IPS-18c (cell line): ENCODE data around the gene UTP14A.
"Not testable (repeated sequence)": the region's sequence is repeated elsewhere in the genome, so short reads cannot be mapped to it uniquely, and the experiment has no call there.

Experiments
- H3K4me3 ChIP-seq: 2 replicates; pipeline ENCODE4 v1.7.0; 2013; ENCODE audit warnings: low read depth, mild to moderate bottlenecking, low read length, moderate library complexity; ENCODE audit not compliant: insufficient read depth
- H3K9me3 ChIP-seq: one replicate; pipeline ENCODE4 v1.6.1; 2013; ENCODE audit warnings: mild to moderate bottlenecking, low read length, moderate library complexity; ENCODE audit not compliant: control insufficient read depth, insufficient read depth

UTP14A gene

DNA sequence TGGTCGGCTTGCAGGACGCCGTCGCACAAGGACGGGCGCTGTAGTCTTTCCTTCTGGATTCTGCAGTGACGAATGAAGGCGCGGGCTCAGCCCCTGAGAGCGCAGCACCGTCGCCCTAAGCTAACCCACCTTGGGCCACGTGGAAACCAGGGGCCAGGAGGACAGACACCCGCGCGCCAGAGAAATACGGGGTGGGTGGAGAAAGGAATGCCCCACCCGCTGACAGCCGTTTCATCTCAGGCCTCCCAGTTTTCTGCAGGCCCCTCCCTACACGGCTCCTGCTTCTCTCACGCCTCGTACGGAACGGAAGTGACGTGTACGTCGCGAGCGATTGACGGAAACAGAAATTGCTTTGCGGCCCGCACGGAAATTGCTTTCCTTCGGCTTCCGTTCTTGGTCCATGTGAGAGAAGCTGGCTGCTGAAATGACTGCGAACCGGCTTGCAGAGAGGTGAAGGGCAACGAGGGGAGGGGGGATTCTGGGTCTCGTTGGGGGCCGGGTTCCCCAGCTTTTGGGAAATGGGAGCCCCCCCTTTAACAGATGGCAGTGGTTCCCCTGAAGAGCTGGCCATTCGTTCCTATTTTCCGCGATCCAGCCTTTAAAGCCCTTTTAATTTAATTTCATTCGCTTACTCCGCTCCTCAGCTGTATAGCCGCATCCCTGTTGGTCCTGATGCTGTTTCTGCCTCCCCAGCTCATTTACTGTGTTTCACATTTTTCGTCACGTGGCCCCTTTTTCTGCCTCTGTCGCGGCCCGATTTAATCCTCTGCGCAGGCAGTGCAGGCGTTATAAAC lies at the start of gene UTP14A:
UTP14A (plus strand) TSS at position 378 of the 794 bp plus-strand sequence; CDS start at position 425, 47 bp downstream.
- peaks cover 5% of the 10 kb centered on the region for H3K9me3 ChIP-seq
- H3K4me3 ChIP-seq: peak within 1 kb of the TSS; percentile 76

DNA sequence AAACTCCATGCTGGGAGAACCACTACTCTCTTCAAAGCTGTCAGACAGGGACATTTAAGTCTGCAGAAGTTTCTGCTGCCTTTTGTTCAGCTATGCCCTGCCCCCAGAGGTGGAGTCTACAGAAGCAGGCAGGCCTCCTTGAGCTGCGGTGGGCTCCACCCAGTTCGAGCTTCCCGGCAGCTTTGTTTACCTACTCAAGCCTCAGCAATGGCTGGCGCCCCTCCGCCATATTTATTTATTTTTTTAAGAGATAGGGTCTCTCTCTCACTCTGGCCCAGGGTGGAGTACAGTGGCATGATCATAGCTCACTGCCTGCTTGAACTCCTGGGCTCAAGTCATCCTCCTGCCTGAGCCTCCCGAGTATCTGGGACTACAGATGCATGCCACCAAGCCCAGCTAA lies 46.8 kb upstream of the UTP14A start:
- H3K9me3 ChIP-seq, H3K4me3 ChIP-seq: not testable (repeated sequence)

DNA sequence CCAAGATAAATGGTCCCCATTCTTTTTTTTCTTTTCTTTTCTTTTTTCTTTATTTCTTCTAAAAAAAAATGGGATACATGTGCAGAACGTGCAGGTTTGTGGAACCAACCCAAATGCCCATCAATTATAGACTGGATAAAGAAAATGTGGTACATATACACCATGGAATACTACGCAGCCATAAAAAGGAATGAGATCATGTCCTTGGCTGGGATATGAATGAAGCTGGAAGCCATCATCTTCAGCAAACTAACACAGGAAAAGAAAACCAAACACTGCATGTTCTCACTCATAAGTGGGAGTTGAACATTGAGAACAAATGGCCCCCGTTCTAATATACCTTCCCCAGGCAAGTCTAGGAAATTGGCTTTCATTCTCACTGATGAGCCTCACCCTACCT lies 39.6 kb upstream of the UTP14A start:
- H3K4me3 ChIP-seq, H3K9me3 ChIP-seq: not testable (repeated sequence)

- no peaks in the 10 kb centered on the region for H3K9me3 ChIP-seq
- H3K4me3 ChIP-seq: no peak overlapping the region
These were observed 33.4 kb upstream of the UTP14A start for GRCh38 chrX:129872524-129872923.

- H3K4me3 ChIP-seq: no peak overlapping the region
- H3K9me3 ChIP-seq: no peaks in the 10 kb centered on the region
These were observed 30.3 kb upstream of the UTP14A start for GRCh38 chrX:129875669-129876068.

DNA sequence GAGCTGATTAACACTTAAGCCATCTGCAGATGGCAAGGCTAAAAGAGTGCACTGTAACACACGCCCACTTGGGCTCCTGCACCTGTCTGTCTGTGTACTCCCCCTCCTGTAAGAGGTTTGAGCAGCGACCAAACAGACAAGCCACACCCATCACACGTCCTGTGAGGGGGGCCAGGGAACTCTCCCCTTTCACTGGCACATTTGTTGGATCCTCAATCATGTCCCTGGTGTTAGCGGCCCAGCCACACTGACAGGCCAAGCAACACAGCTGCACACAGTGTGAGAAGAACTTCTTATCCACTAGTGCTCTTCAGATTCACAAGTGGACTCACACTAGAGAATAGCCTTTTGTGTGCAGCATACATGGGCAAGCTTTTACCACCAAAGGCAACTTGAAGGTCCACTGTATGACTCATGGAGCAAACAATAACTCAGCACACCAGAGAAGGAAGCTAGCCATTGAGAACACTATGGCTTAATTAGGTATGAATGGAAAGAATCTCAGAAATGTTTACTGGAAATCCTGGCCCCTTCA lies 29.1 kb upstream of the UTP14A start:
- Histone ChIP-seq H3K9me3 (no peaks in the 10 kb centered on the region), H3K4me3 (no peak overlapping the region; the same call in 1 of the 2 replicates)

DNA sequence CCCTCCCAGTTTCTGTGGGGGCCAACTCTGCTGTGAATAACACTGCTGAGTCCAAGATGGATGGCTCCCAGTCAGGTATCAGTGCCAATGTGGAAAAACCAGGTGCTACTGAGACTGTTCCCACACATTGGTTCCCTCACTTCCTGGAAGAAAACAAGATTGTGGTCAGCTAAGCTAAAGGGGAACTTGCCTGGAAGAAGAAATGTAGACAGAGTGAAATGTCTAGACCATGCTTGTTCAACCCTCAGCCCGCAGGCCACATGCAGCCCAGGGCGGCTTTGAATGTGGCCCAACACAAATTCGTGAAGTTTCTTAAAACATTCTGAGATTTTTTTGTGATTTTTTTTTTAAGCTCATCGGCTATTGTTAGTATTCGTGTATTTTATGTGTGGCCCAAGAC lies 28.6 kb upstream of the UTP14A start:
- Histone ChIP-seq H3K4me3 (no peak overlapping the region), H3K9me3 (no peaks in the 10 kb centered on the region)

GRCh38 chrX:129900054-129900453 lies 5.9 kb upstream of the UTP14A start:
- no peak overlapping the region for H3K4me3 ChIP-seq
- H3K9me3 ChIP-seq: peaks cover 4% of the 10 kb centered on the region

DNA sequence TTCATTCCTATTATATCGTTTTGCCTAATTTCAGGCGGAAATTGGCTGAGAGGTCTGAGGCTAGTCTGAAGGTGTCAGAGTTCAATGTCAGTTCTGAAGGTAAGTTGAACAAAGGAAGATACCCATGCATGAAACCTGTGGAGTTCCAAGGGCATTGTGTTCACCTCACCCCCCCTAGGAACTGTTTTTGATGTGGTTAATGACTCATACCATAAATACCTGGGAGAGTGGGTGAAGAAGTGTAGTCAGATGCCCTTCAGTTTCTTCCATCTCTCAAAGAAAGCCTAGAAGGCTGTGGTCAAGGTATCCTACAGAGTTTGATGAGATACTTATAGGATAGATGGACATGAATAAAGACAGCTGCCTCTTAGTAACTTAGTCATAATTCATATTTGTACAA lies 2.7 kb downstream of the UTP14A start:
- no peak overlapping the region for H3K4me3 ChIP-seq
- peaks cover 3% of the 10 kb centered on the region for H3K9me3 ChIP-seq

DNA sequence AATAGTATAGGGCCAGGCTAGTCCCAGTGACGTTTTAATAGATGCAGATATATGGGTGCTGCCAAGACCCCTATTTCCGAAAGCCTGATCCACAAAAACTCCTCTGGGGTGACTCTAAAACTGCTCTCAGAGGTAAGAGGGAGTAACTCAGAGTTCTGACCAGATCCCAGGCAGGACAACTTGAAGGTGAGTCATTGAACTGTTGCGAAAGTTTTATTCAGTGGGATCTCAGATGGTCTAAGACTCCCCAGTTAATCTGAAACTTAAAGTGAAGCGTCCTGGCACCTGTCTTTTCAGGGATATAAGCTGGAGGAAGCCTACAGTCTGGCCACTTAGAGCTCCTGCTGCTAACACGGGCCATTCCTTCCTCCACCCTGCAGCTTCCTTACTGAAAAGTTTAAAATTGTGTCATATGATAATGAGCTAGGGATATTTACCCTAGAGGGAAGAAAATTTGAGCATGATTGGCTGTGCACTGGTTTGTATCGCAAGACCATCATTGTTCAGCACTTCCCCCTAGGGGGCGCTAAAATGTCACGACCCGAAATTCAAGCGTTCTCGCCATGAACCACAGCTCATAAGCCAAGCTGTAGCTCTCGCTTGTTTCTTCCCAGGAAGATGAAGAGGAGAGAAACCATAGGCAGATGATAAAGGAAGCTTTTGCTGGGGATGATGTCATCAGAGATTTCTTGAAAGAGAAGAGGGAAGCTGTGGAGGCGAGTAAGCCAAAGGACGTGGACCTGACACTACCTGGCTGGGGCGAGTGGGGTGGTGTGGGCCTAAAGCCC lies 19.5 kb downstream of the UTP14A start:
- Histone ChIP-seq H3K9me3 (peaks cover 2% of the 10 kb centered on the region), H3K4me3 (no peak overlapping the region)

- peak overlapping the region; percentile 55 for H3K4me3 ChIP-seq
- peaks cover 11% of the 10 kb centered on the region for H3K9me3 ChIP-seq
These were observed 25.0 kb downstream of the UTP14A start for GRCh38 chrX:129930941-129931410.

GRCh38 chrX:129931411-129932015 lies 25.5 kb downstream of the UTP14A start:
- H3K9me3 ChIP-seq: peaks cover 11% of the 10 kb centered on the region

GRCh38 chrX:129932016-129932820 lies 26.3 kb downstream of the UTP14A start:
- peak overlapping the region; percentile 53 for H3K4me3 ChIP-seq
- peaks cover 13% of the 10 kb centered on the region for H3K9me3 ChIP-seq

More at GRCh38 chrX:129931411-129932015, 25.5 kb downstream of the UTP14A start:
- peak overlapping the region; percentile 55 for H3K4me3 ChIP-seq

- H3K4me3 ChIP-seq: peak overlapping the region; percentile 38; the same call in 1 of the 2 replicates
- peaks cover 13% of the 10 kb centered on the region for H3K9me3 ChIP-seq
These were observed 26.9 kb downstream of the UTP14A start for GRCh38 chrX:129932821-129933321.

DNA sequence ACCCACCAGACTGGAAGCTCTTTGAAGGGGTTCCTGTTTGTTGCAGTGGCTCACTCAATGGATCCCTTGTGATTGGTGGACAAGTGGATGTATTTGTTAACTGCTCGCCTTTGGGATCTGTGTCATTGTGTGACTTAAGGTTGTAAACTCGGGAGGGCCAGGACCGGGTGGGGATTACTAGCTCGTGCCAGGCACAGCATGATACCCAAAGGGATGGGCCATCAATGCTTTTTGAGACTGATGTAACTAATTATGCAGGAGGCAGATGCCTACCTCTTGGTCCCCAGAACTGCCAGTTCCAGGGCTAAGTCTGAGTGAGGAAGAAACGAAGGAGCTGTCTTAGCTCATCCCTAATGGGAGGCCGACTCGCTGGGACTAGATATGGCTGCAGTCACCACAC lies 27.7 kb downstream of the UTP14A start:
- peaks cover 13% of the 10 kb centered on the region for H3K9me3 ChIP-seq
- H3K4me3 ChIP-seq: 0 out of 2 replicates have a peak overlapping the region, but pooled peaks have one; percentile 10

GRCh38 chrX:129934461-129934860 lies 28.5 kb downstream of the UTP14A start:
- 0 out of 2 replicates have a peak overlapping the region, but pooled peaks have one; percentile 3 for H3K4me3 ChIP-seq

More at GRCh38 chrX:129934461-129934860, 28.5 kb downstream of the UTP14A start:
- H3K9me3 ChIP-seq: peaks cover 15% of the 10 kb centered on the region
